ENCODE results near the gene FILIP1L. TPM values are rescaled to one million over a fixed set of nuclear protein-coding genes. Genes with fewer than 3 reads are reported as not detected.

FILIP1L gene
- total RNA-seq, 2 experiments from 2014 or later = not detected

DNA sequence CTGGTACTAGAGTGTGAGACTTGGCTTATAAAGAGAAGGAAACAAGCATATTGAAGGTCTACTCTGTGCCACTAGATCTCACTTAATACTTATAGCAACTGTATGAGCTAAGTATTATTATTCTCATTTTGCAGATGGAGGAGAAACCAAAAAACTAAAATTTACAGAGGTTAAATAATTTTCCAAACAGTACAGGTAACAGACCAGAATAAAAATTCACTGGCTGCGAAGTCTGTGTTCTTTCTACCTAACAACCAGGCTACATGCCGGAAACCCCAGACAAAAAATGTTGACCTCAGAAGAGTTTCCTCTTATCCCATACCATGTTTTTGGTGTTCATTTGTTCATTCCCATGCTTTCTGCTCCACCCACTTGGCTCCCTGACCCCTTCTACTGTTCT, 250.0 kb downstream of the FILIP1L start:
- H3K4me3 ChIP-seq (ENCODE audit: low read depth, low read length, poor library complexity, severe bottlenecking) = no peak overlapping the region
- DNase-seq (ENCODE audit: low spot score) = no peak

GRCh38 chr3:99863588-99863987, 250.7 kb downstream of the FILIP1L start:
- TF ChIP-seq, protein P1, sequence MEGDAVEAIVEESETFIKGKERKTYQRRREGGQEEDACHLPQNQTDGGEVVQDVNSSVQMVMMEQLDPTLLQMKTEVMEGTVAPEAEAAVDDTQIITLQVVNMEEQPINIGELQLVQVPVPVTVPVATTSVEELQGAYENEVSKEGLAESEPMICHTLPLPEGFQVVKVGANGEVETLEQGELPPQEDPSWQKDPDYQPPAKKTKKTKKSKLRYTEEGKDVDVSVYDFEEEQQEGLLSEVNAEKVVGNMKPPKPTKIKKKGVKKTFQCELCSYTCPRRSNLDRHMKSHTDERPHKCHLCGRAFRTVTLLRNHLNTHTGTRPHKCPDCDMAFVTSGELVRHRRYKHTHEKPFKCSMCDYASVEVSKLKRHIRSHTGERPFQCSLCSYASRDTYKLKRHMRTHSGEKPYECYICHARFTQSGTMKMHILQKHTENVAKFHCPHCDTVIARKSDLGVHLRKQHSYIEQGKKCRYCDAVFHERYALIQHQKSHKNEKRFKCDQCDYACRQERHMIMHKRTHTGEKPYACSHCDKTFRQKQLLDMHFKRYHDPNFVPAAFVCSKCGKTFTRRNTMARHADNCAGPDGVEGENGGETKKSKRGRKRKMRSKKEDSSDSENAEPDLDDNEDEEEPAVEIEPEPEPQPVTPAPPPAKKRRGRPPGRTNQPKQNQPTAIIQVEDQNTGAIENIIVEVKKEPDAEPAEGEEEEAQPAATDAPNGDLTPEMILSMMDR (conservative IDR thresholded peaks at IDR 0.05; ENCODE audit: low read length) = no peak
- TF ChIP-seq EZH2phosphoT487 (IDR thresholded peaks at IDR 0.05; ENCODE audit: borderline replicate concordance, low read depth, low read length) = no peak
- H3K79me2 ChIP-seq (ENCODE audit: insufficient read depth, low read depth, low read length) = no peaks in the 10 kb centered on the region
- no peaks in the 10 kb centered on the region for H3K4me1 ChIP-seq (ENCODE audit: insufficient read depth, low read length, poor library complexity, severe bottlenecking)
- no peak for DNase-seq (ENCODE audit: low spot score)
- no TSS peak for BruUV-seq (replicated peaks)
- H3K36me3 ChIP-seq (ENCODE audit: insufficient read depth, low read length) = no peaks in the 10 kb centered on the region
- POLR2A ChIA-PET = no interaction called here
- intact Hi-C loops (cut with micrococcal nuclease; ENCODE audit: unreplicated experiment) = no loop called here
- H3K4me3 ChIP-seq (ENCODE audit: low read depth, low read length, poor library complexity, severe bottlenecking) = no peak overlapping the region
- no peaks in the 10 kb centered on the region for H3K9me2 ChIP-seq (ENCODE audit: insufficient read depth, low read length)
- no peak overlapping the region for H3K4me2 ChIP-seq (ENCODE audit: low read length)
- 0 out of 2 replicates have a peak, but pooled peaks cover 2% of the 10 kb centered on the region for H4K20me1 ChIP-seq (ENCODE audit: insufficient read depth, low read length)
- CTCF ChIA-PET (ENCODE audit: unreplicated experiment) = no interaction called here
- no peak overlapping the region for H3K27ac ChIP-seq (ENCODE audit: low read depth, low read length, poor library complexity, severe bottlenecking)
- no peak overlapping the region for H2AFZ ChIP-seq (ENCODE audit: low read length)
- H3K9me3 ChIP-seq (ENCODE audit: low read length) = no peaks in the 10 kb centered on the region

More for the DNA sequence above, 250.0 kb downstream of the FILIP1L start:
- ChIA-PET POLR2A (no interaction called here), CTCF (ENCODE audit: unreplicated experiment) (no interaction called here)
- Histone ChIP-seq H3K4me1 (ENCODE audit: insufficient read depth, low read length, poor library complexity, severe bottlenecking) (no peaks in the 10 kb centered on the region), H3K9me2 (ENCODE audit: insufficient read depth, low read length) (no peaks in the 10 kb centered on the region), H3K36me3 (ENCODE audit: insufficient read depth, low read length) (no peaks in the 10 kb centered on the region), H3K79me2 (ENCODE audit: insufficient read depth, low read depth, low read length) (no peaks in the 10 kb centered on the region), H2AFZ (ENCODE audit: low read length) (no peak overlapping the region), H3K4me2 (ENCODE audit: low read length) (no peak overlapping the region), H3K27ac (ENCODE audit: low read depth, low read length, poor library complexity, severe bottlenecking) (no peak overlapping the region), H4K20me1 (ENCODE audit: insufficient read depth, low read length) (0 out of 2 replicates have a peak, but pooled peaks cover 5% of the 10 kb centered on the region), H3K9me3 (ENCODE audit: low read length) (no peaks in the 10 kb centered on the region)
- intact Hi-C loops (cut with micrococcal nuclease; ENCODE audit: unreplicated experiment) = no loop called here
- no TSS peak for BruUV-seq (replicated peaks)
- TF ChIP-seq EZH2phosphoT487 (IDR thresholded peaks at IDR 0.05; ENCODE audit: borderline replicate concordance, low read depth, low read length) = no peak
- TF ChIP-seq, protein P1 (conservative IDR thresholded peaks at IDR 0.05; ENCODE audit: low read length) = no peak

DNA sequence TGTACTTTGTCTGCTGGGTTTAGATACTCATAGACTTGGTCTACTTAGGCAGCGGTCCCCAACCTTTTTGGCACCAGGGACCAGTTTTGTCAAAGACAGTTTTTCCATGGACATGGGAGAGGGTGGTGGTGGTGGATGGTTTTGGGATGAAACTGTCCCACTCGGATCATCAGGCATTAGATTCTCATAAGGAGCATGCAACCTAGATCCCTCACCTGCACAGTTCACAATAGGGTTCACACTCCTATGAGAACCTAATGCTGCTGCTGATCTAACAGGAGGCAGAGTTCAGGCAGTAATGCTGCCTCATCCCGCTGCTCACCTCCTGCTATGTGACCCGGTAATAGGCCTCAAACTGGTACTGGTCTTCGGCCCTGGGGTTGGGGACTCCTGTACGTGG, 251.3 kb downstream of the FILIP1L start:
- CTCF ChIA-PET (ENCODE audit: unreplicated experiment) = no interaction called here
- Histone ChIP-seq H3K36me3 (ENCODE audit: insufficient read depth, low read length) (no peaks in the 10 kb centered on the region), H2AFZ (ENCODE audit: low read length) (no peak overlapping the region), H4K20me1 (ENCODE audit: insufficient read depth, low read length) (no peaks in the 10 kb centered on the region), H3K4me3 (ENCODE audit: low read depth, low read length, poor library complexity, severe bottlenecking) (no peak overlapping the region), H3K9me2 (ENCODE audit: insufficient read depth, low read length) (no peaks in the 10 kb centered on the region), H3K27ac (ENCODE audit: low read depth, low read length, poor library complexity, severe bottlenecking) (no peak overlapping the region), H3K4me2 (ENCODE audit: low read length) (no peak overlapping the region), H3K79me2 (ENCODE audit: insufficient read depth, low read depth, low read length) (no peaks in the 10 kb centered on the region), H3K4me1 (ENCODE audit: insufficient read depth, low read length, poor library complexity, severe bottlenecking) (no peaks in the 10 kb centered on the region), H3K9me3 (ENCODE audit: low read length) (no peaks in the 10 kb centered on the region)
- no peak for TF ChIP-seq EZH2phosphoT487 (IDR thresholded peaks at IDR 0.05; ENCODE audit: borderline replicate concordance, low read depth, low read length)
- TF ChIP-seq, protein P1 (conservative IDR thresholded peaks at IDR 0.05; ENCODE audit: low read length) = no peak
- intact Hi-C loops (cut with micrococcal nuclease; ENCODE audit: unreplicated experiment) = no loop called here
- POLR2A ChIA-PET = interaction anchor here (1.1 kb wide), 1 partner anchor 13 kb away, joined by 3 read pairs; no protein-coding TSS in a partner anchor
- no peak for DNase-seq (ENCODE audit: low spot score)
- BruUV-seq (replicated peaks) = no TSS peak
